Subcutaneous abdominal adipose tissue (tissue), 5 donors: ENCODE results near the gene AKR1C8.
"Not testable (repeated sequence)": the region's sequence is repeated elsewhere in the genome, so short reads cannot be mapped to it uniquely, and the experiment has no call there.

Experiments used
- H3K27ac ChIP-seq: one replicate; pipeline ENCODE4 v1.7.0; 2013; ENCODE audit warnings: low read depth, mild to moderate bottlenecking, inconsistent platforms, low read length, moderate library complexity
- H3K27me3 ChIP-seq, 5 donors: one replicate each; pipeline ENCODE4 v1.7.0; 2013; ENCODE audit warnings: low read length in 5 of 5, inconsistent platforms in 1 of 5; ENCODE audit not compliant: control insufficient read depth in 5 of 5, insufficient read depth in 4 of 5
- H3K36me3 ChIP-seq, 5 donors: one replicate each; pipeline ENCODE4 v1.7.0; 2013; ENCODE audit warnings: low read length in 5 of 5; ENCODE audit not compliant: control insufficient read depth in 5 of 5, insufficient read depth in 5 of 5
- H3K4me1 ChIP-seq, 5 donors: one replicate each; pipeline ENCODE4 v1.7.0; 2013; ENCODE audit warnings: low read length in 5 of 5, mild to moderate bottlenecking in 3 of 5, moderate library complexity in 1 of 5; ENCODE audit not compliant: control insufficient read depth in 5 of 5, insufficient read depth in 5 of 5
- H3K4me3 ChIP-seq, 5 donors: one replicate each; pipeline ENCODE4 v1.7.0; 2013; ENCODE audit warnings: low read length in 5 of 5, low read depth in 1 of 5
- H3K9ac ChIP-seq, 5 donors: one replicate each; pipeline ENCODE4 v1.7.0; 2013; ENCODE audit warnings: low read length in 5 of 5, mild to moderate bottlenecking in 4 of 5, moderate library complexity in 3 of 5
- H3K9me3 ChIP-seq, 5 donors: one replicate each; pipeline ENCODE4 v1.7.0; 2013; ENCODE audit warnings: low read length in 5 of 5; ENCODE audit not compliant: control insufficient read depth in 5 of 5
- donor health status: healthy.
- donor health status: healthy.
- donor health status: healthy.
- donor health status: healthy.
- donor health status: healthy.

The AKR1C8 gene

GRCh38 chr10:5123886-5124285 lies 61.1 kb downstream of the AKR1C8 start:
- H3K4me1 ChIP-seq = no peaks in the 10 kb centered on the region
- no peak overlapping the region for H3K9ac ChIP-seq
- no peaks in the 10 kb centered on the region for H3K27me3 ChIP-seq
- peaks cover 0 to 7% (median 4%) of the 10 kb centered on the region in 5 donors for H3K9me3 ChIP-seq
- H3K27ac ChIP-seq = no peak overlapping the region
- H3K36me3 ChIP-seq = peaks cover 0 to 4% (median 3%) of the 10 kb centered on the region in 5 donors
- H3K4me3 ChIP-seq = no peak overlapping the region

DNA sequence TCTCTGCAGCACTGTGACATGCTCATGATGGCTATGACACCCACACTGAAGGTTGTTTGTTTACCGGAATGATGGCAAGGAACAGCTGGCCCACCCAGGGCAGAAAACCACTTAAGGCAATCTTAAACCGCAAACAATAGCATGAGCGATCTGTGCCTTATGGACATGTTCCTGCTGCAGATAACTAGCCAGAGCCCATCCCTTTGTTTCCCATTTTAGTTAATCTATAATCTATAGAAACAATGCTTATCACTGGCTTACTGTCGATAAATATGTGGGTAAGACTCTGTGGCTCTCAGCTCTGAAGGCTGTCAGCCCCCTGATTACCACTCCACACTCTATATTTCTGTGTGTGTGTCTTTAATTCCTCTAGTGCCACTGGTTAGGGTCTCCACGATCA lies 65.0 kb downstream of the AKR1C8 start:
- H3K36me3 ChIP-seq = peaks cover 0 to 11% (median 3%) of the 10 kb centered on the region in 5 donors
- not testable (repeated sequence) for H3K4me3 ChIP-seq, H3K9me3 ChIP-seq, H3K27ac ChIP-seq, H3K4me1 ChIP-seq, H3K9ac ChIP-seq, H3K27me3 ChIP-seq

DNA sequence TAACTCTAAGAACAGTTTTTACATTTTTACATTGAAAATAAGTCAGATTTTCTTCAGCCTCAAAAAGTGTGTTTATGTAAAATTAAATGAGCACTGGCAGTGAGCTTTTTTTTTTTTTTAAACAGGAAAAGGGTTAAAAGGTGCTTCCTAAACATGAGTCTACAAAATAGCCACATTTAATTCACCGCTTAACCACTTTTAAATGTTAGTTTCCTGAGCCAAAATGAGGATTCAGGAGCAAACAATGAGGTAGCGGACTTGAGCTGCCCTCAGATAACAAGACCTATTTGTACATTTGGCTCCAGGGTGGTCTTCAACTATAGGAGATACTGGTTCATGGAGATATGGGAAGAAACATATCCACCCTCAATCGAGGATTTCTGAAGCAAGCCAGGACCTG lies 67.9 kb downstream of the AKR1C8 start:
- H3K9me3 ChIP-seq = no peaks in the 10 kb centered on the region
- no peak overlapping the region for H3K9ac ChIP-seq

GRCh38 chr10:5116621-5117020 lies 68.3 kb downstream of the AKR1C8 start:
- Histone ChIP-seq H3K9ac (no peak overlapping the region), H3K27ac (no peak overlapping the region), H3K36me3 (peaks cover 0 to 11% (median 0%) of the 10 kb centered on the region in 5 donors), H3K27me3 (no peaks in the 10 kb centered on the region), H3K4me1 (no peaks in the 10 kb centered on the region), H3K4me3 (no peak overlapping the region), H3K9me3 (no peaks in the 10 kb centered on the region)

More for the DNA sequence above, 67.9 kb downstream of the AKR1C8 start:
- Histone ChIP-seq H3K36me3 (peaks cover 0 to 11% (median 0%) of the 10 kb centered on the region in 5 donors), H3K27ac (no peak overlapping the region), H3K4me1 (no peaks in the 10 kb centered on the region), H3K4me3 (no peak overlapping the region), H3K27me3 (no peaks in the 10 kb centered on the region)

- peaks cover 0 to 13% (median 5%) of the 10 kb centered on the region in 5 donors for H3K4me1 ChIP-seq
- peaks cover 22 to 37% (median 29%) of the 10 kb centered on the region in 5 donors for H3K36me3 ChIP-seq
- H3K27me3 ChIP-seq, H3K9me3 ChIP-seq, H3K27ac ChIP-seq, H3K9ac ChIP-seq, H3K4me3 ChIP-seq: not testable (repeated sequence)
These were observed 75.1 kb downstream of the AKR1C8 start for GRCh38 chr10:5109861-5110260.

DNA sequence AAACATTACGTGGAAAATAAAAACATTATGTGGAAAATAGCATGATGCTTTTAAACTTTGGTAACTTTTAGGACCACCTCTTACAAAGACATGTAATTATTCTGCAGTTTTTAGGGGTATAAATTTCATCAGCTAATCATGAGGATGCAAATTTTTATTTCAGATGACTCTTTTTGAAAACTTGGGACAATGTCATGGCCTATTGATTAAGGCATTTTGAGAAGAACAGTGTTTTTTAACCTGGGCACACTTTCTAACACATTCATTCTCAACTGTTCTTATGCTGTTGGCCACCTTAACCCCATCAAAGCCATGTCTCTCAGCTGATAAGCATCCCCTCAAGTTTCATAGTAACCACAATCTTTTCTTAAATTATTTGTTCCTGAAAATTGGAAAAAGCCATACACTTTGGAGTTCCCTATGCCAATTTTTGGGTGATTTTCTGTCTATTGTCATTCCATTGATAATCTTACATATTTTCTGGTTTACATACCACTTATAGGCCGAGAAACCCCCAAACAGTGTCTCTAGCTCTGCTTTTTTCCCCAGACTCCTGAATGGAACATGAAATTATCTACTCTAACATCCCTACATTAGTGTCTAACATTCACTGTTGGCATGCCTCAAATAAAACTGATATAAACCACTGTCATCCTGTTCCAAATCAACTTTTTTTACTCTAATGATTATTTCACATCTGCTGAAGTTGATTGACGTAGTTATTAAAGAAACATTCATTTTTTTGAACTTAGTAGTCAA lies 76.1 kb downstream of the AKR1C8 start:
- H3K27me3 ChIP-seq = no peaks in the 10 kb centered on the region
- no peak overlapping the region for H3K27ac ChIP-seq
- peaks cover 0 to 15% (median 5%) of the 10 kb centered on the region in 5 donors for H3K4me1 ChIP-seq
- no peak overlapping the region for H3K9ac ChIP-seq
- peaks cover 28 to 38% (median 30%) of the 10 kb centered on the region in 5 donors for H3K36me3 ChIP-seq
- no peaks in the 10 kb centered on the region for H3K9me3 ChIP-seq
- H3K4me3 ChIP-seq = no peak overlapping the region

GRCh38 chr10:5107860-5108526 lies 77.0 kb downstream of the AKR1C8 start:
- H3K4me3 ChIP-seq = no peak overlapping the region

GRCh38 chr10:5106553-5106952 lies 78.4 kb downstream of the AKR1C8 start:
- H3K4me1 ChIP-seq = peaks cover 0 to 28% (median 9%) of the 10 kb centered on the region in 5 donors
- no peak overlapping the region for H3K9ac ChIP-seq
- peak overlapping the region; percentile 61 for H3K27ac ChIP-seq
- peaks cover 38 to 59% (median 51%) of the 10 kb centered on the region in 5 donors for H3K36me3 ChIP-seq
- H3K27me3 ChIP-seq = no peaks in the 10 kb centered on the region
- no peaks in the 10 kb centered on the region for H3K9me3 ChIP-seq
- H3K4me3 ChIP-seq = no peak overlapping the region

More at GRCh38 chr10:5107860-5108526, 77.0 kb downstream of the AKR1C8 start:
- peaks cover 31 to 46% (median 38%) of the 10 kb centered on the region in 5 donors for H3K36me3 ChIP-seq
- no peaks in the 10 kb centered on the region for H3K27me3 ChIP-seq
- no peak overlapping the region for H3K27ac ChIP-seq
- H3K9ac ChIP-seq = no peak overlapping the region
- H3K9me3 ChIP-seq = no peaks in the 10 kb centered on the region
- H3K4me1 ChIP-seq = peaks cover 0 to 21% (median 9%) of the 10 kb centered on the region in 5 donors

DNA sequence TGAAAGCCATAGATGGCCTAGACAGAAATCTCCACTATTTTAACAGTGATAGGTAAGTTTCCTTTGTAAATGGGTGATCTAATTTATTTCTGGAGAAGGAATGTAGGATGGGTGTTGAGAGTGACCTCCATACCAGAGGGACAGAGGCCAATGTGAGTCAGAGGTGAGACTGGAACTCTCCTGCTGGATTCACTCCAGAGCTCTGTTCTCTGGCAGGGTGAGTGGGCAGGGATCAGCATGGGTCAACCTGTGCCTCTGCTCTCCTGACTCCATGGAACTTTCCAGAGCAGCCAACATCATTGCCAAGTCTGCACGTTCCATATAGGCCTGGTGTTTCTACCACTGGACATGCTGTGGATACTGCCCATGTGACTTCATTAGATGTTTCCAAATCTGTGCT lies 79.3 kb downstream of the AKR1C8 start:
- no peak overlapping the region for H3K4me3 ChIP-seq
- H3K9ac ChIP-seq = no peak overlapping the region
- no peaks in the 10 kb centered on the region for H3K9me3 ChIP-seq
- peaks cover 45 to 62% (median 53%) of the 10 kb centered on the region in 5 donors for H3K36me3 ChIP-seq
- peaks cover 0 to 34% (median 9%) of the 10 kb centered on the region in 5 donors for H3K4me1 ChIP-seq
- peak overlapping the region; percentile 61 for H3K27ac ChIP-seq
- H3K27me3 ChIP-seq = no peaks in the 10 kb centered on the region
